HepG2 (cell line): ENCODE data around the gene C1R. TPM values are rescaled to one million over a fixed set of nuclear protein-coding genes. Genes with fewer than 3 reads are reported as not detected.

ENCODE experiments used
- ATAC-seq: fragments of 200-7000 bp; cut with Tn5 transposase; 3 replicates; pipeline ENCODE4 v1.9.1; 2020; ENCODE audit warnings: mild to moderate bottlenecking, moderate library complexity
- BruUV-seq: library from RNA; stranded (reverse); fragments of 400-500 nt; replicated peaks from 2 replicates; lab custom pipeline; 2021; lab: Mats Ljungman, UMichigan
- CTCF ChIA-PET: fragments of 300-600 bp; formaldehyde crosslinking; extraction: SDS; loops from one replicate; lab custom pipeline; 2021; ENCODE audit warnings: low total read pairs, inconsistent platforms, low intra/inter-chr PET ratio; lab: Yijun Ruan, JAX
- POLR2A ChIA-PET: fragments of 350-600 bp; sonication (Branson Sonifier 250); formaldehyde crosslinking; loops from one replicate; lab custom pipeline; 2020; ENCODE audit warnings: antibody characterized with exemption, inconsistent platforms; lab: Yijun Ruan, JAX
- DNase-seq: peaks from one replicate; pipeline ENCODE4 v3.0.0-alpha.2; 2015; ENCODE audit warnings: low spot score
- FAIRE-seq: peaks from 3 replicates; lab custom pipeline; 2011; peaks lifted over from hg19 to GRCh38; lab: Jason Lieb, UNC
- H2AFZ ChIP-seq: one replicate; pipeline ENCODE4 v1.6.1; 2011; ENCODE audit warnings: low read length, inconsistent platforms
- H3K27ac ChIP-seq: fragments of 300-600 bp; 3 replicates; pipeline ENCODE4 v1.8.0; 2011; ENCODE audit warnings: mixed run types, mild to moderate bottlenecking, mixed read lengths, low read length, inconsistent platforms; ENCODE audit not compliant: insufficient read depth; ENCODE audit errors: extremely low read length
- H3K27me3 ChIP-seq, 2 experiments: fragments of 200-600 bp in 1 of 2; 2 replicates in 1 of 2; 3 replicates in 1 of 2; pipeline versions ENCODE4 v1.6.0 to v1.8.0; 2011; ENCODE audit warnings: low read length in 2 of 2, mild to moderate bottlenecking in 2 of 2, moderate library complexity in 2 of 2, inconsistent platforms in 1 of 2; ENCODE audit not compliant: insufficient read depth in 2 of 2, control insufficient read depth in 1 of 2
- H3K36me3 ChIP-seq, 2 experiments: fragments of 200-600 bp in 1 of 2; replicated peaks in 1 of 2; 2 replicates in 1 of 2; 3 replicates in 1 of 2; pipeline versions ENCODE4 v1.5.1 to v1.8.0; 2011; ENCODE audit warnings: low read length in 2 of 2, inconsistent platforms in 1 of 2; ENCODE audit not compliant: insufficient read depth in 2 of 2, control insufficient read depth in 1 of 2
- H3K4me1 ChIP-seq: 2 replicates; pipeline ENCODE4 v1.5.1; 2012; ENCODE audit warnings: low read length, inconsistent platforms; ENCODE audit not compliant: insufficient read depth
- H3K4me2 ChIP-seq: 2 replicates; pipeline ENCODE4 v1.6.0; 2011; ENCODE audit warnings: low read depth, low read length, inconsistent platforms
- H3K4me3 ChIP-seq, 3 experiments: fragments of 200-600 bp in 1 of 3; sonication (generic), shearing (Covaris generic) in 1 of 3; replicated peaks in 1 of 3; 2 replicates each; pipeline ENCODE4 v1.5.1; 2011 to 2016; ENCODE audit warnings: low read length in 3 of 3, inconsistent platforms in 2 of 3, low read depth in 2 of 3, mild to moderate bottlenecking in 2 of 3, control low read depth in 1 of 3, mixed read lengths in 1 of 3; ENCODE audit not compliant: insufficient read depth in 1 of 3
- H3K79me2 ChIP-seq: one replicate; pipeline ENCODE4 v1.6.1; 2011; ENCODE audit warnings: low read length, inconsistent platforms; ENCODE audit not compliant: insufficient read depth
- H3K9ac ChIP-seq: 2 replicates; pipeline ENCODE4 v1.6.0; 2011; ENCODE audit warnings: mild to moderate bottlenecking, low read depth, low read length, inconsistent platforms; ENCODE audit not compliant: insufficient read depth
- H3K9me3 ChIP-seq: 2 replicates; pipeline ENCODE4 v1.5.1; 2012; ENCODE audit warnings: mild to moderate bottlenecking, low read length
- H4K20me1 ChIP-seq: 2 replicates; pipeline ENCODE4 v1.6.0; 2011; ENCODE audit warnings: inconsistent platforms, mild to moderate bottlenecking, low read length, moderate library complexity; ENCODE audit not compliant: insufficient read depth
- ATF7-NPFF ChIP-seq: sonication (generic); formaldehyde crosslinking; IDR thresholded peaks from 2 replicates; pipeline ENCODE4 v1.8.1; 2023; ENCODE audit warnings: mild to moderate bottlenecking, low read depth, missing genetic modification reagents, moderate library complexity
- HOXD1 ChIP-seq: sonication (generic); formaldehyde crosslinking; IDR thresholded peaks from 2 replicates; pipeline ENCODE4 v1.5.0; 2020; ENCODE audit warnings: missing genetic modification reagents
- KDM1A ChIP-seq: IDR thresholded peaks from 2 replicates; pipeline ENCODE4 v1.6.1; 2016; ENCODE audit warnings: missing compliant biosample characterization
- RFX3 ChIP-seq: IDR thresholded peaks from 2 replicates; pipeline ENCODE4 v1.6.1; 2016; ENCODE audit warnings: missing biosample characterization, missing genetic modification reagents
- RFXANK ChIP-seq: IDR thresholded peaks from 2 replicates; pipeline ENCODE4 v1.6.1; 2016
- SAP130 ChIP-seq: IDR thresholded peaks from 2 replicates; pipeline ENCODE4 v1.6.1; 2016; ENCODE audit warnings: low read depth
- TCF12 ChIP-seq, 2 experiments: fragments of 450-650 bp in 1 of 2; sonication (generic) in 1 of 2; formaldehyde crosslinking in 1 of 2; IDR thresholded peaks; 2 replicates each; pipeline versions ENCODE4 v1.6.1 to v1.8.0; 2017 to 2022; ENCODE audit warnings: antibody characterized with exemption in 1 of 2, mild to moderate bottlenecking in 1 of 2, missing genetic modification reagents in 1 of 2, moderate library complexity in 1 of 2
- WGBS: methylation state at CpG from one replicate; pipeline ENCODE4 v1.1.6; 2017; ENCODE audit warnings: low lambda C conversion rate; 5-methylcytosine and 5-hydroxymethylcytosine counted together
- in situ Hi-C: cut with HindIII; loops from 2 replicates; pipeline ENCODE4 v1.10.0; 2017; ENCODE audit warnings: low pct_unique_long_range_greater_than_20kb; ENCODE audit not compliant: extremely low pct_ligation_motif_present
- intact Hi-C: fragments of 100-400 bp; cut with micrococcal nuclease; formaldehyde crosslinking; loops from one replicate; pipeline ENCODE4 v1.10.0; 2022; ENCODE audit not compliant: unreplicated experiment
- polyA plus RNA-seq, 8 experiments: library from polyadenylated mRNA; depleted of rRNA in 3 of 8; stranded (reverse) in 7 of 8; unstranded in 1 of 8; fragments of >200 nt; fragmentation: Illumina TruSeq in 4 of 8; extraction: Trizol in 4 of 8; gene quantifications; 2 replicates each; pipeline versions ENCODE4 v1.2.1 to v1.2.3, GENCODE V29; 2011 to 2016; ENCODE audit warnings: low read depth in 4 of 8, missing spikeins in 1 of 8, mixed read lengths in 1 of 8; ENCODE audit not compliant: insufficient read depth in 1 of 8
- total RNA-seq, 5 experiments: library from RNA; depleted of rRNA; stranded (reverse); fragments of >200 nt; fragmentation: Illumina TruSeq; extraction: Trizol; gene quantifications; 2 replicates each; pipeline ENCODE4 v1.2.3, GENCODE V29; 2016; ENCODE audit warnings: low read depth in 1 of 5
- TF ChIP-seq, protein P1 (sequence below): sonication (generic); formaldehyde crosslinking; conservative IDR thresholded peaks from 2 replicates; pipeline ENCODE4 v1.5.0; 2020; ENCODE audit warnings: missing genetic modification reagents
- TF ChIP-seq, protein P2 (sequence below): sonication (generic); formaldehyde crosslinking; IDR thresholded peaks from 2 replicates; pipeline ENCODE4 v1.5.0; 2020; ENCODE audit warnings: missing genetic modification reagents

Gene C1R
- total and polyA plus RNA-seq, 2 of the 13 experiments (the other 11 are each of a cell fraction or from before 2014, with no cell fraction given), result 3.5 to 6.5 TPM

DNA sequence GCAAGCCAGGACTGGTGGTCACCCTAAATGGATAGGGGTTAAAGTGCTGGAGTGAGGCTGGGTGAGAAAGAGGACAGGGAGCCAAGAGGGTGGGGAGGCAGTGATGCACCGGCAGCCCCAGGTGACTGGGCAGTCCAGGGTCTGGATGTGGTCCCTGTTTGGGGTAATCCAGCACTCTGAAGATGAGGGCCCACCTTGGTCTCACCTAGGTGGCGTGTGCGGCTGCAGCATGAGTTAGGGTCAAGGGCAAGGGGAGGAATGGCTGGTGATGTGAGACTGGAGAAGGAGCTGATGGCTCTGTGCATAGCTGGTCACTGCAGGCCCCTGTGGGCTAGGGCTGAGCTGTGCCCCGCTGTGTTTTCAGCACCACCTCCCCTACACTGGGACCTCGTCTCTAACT lies 18.4 kb upstream of the C1R start:
- WGBS, result 99% methylated on average over 5 of the region's 5 CpGs
- BruUV-seq, result no TSS peak
- no peak for ATAC-seq
- intact Hi-C loops, result loop anchor here (5.0 kb wide), 1 partner anchor 183 kb away; the partner anchor contains the start of gene ATN1
- Histone ChIP-seq H3K27me3 (no peaks in the 10 kb centered on the region; a peak in 1 of 5 replicates), H3K36me3 (peaks cover 2 to 3% of the 10 kb centered on the region in 2 experiments; a peak in 2 of 5 replicates), H3K27ac (no peak overlapping the region), H3K9ac (no peak overlapping the region), H3K4me1 (peaks cover 25% of the 10 kb centered on the region), H4K20me1 (no peaks in the 10 kb centered on the region), H3K9me3 (peaks cover 8% of the 10 kb centered on the region), H3K79me2 (peaks cover 22% of the 10 kb centered on the region), H3K4me2 (no peak overlapping the region), H2AFZ (no peak overlapping the region), H3K4me3 (no peak overlapping the region)
- no peak for FAIRE-seq
- CTCF ChIA-PET, result interaction anchor here (2.4 kb wide), 1 partner anchor 50 kb away, joined by 16 read pairs; the partner anchor contains the start of gene C1S
- POLR2A ChIA-PET, result interaction anchor here (1.4 to 4.3 kb wide), 4 partner anchors 13 to 167 kb away, joined by 4 to 83 read pairs (median 5); partner anchors contain the start of genes C12orf57, C1S and RNU7-1
- no peak for DNase-seq
- in situ Hi-C loops, result loop anchor here (10.0 kb wide), 2 partner anchors 46 to 166 kb away; partner anchors contain the start of genes C12orf57, C1S and RNU7-1
- TF ChIP-seq RFXANK (CRISPR knock-in tag) (no peak), TCF12 (IDR thresholded peaks at IDR 0.05) (no peak), TCF12 (CRISPR knock-in tag; IDR thresholded peaks at IDR 0.05) (no peak), SAP130 (CRISPR knock-in tag) (no peak), RFX3 (CRISPR knock-in tag) (no peak), KDM1A (CRISPR knock-in tag) (no peak), ATF7-NPFF (CRISPR knock-in tag) (no peak), HOXD1 (CRISPR knock-in tag) (no peak)
- TF ChIP-seq, protein P1, sequence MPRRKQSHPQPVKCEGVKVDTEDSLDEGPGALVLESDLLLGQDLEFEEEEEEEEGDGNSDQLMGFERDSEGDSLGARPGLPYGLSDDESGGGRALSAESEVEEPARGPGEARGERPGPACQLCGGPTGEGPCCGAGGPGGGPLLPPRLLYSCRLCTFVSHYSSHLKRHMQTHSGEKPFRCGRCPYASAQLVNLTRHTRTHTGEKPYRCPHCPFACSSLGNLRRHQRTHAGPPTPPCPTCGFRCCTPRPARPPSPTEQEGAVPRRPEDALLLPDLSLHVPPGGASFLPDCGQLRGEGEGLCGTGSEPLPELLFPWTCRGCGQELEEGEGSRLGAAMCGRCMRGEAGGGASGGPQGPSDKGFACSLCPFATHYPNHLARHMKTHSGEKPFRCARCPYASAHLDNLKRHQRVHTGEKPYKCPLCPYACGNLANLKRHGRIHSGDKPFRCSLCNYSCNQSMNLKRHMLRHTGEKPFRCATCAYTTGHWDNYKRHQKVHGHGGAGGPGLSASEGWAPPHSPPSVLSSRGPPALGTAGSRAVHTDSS (CRISPR knock-in tag), result no peak
- TF ChIP-seq, protein P2, sequence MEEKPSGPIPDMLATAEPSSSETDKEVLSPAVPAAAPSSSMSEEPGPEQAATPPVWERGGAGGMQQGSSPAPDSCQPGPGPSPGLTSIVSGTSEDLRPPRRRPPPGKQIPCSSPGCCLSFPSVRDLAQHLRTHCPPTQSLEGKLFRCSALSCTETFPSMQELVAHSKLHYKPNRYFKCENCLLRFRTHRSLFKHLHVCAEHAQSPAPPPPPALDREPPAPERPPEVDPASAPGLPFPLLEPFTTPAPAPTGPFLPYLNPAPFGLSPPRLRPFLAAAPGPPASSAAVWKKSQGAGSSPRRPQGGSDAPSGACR, result no peak
